GM18498 (cell line): ENCODE data around the gene SCAMP5.

Experiments used
- ATAC-seq: cut with Tn5 transposase; IDR thresholded peaks from one replicate; pipeline ENCODE4 v1.9.1; 2021; ENCODE audit warnings: mild to moderate bottlenecking, moderate library complexity; ENCODE audit not compliant: unreplicated experiment

The SCAMP5 gene, protein sequence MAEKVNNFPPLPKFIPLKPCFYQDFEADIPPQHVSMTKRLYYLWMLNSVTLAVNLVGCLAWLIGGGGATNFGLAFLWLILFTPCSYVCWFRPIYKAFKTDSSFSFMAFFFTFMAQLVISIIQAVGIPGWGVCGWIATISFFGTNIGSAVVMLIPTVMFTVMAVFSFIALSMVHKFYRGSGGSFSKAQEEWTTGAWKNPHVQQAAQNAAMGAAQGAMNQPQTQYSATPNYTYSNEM

GRCh38 chr15:74995182-74995778 lies at the start of gene SCAMP5:
Gene SCAMP5 (plus strand): TSS chr15:74995563. CDS start chr15:75011840, 16,277 bp downstream.
- ATAC-seq, result peak; percentile 77

GRCh38 chr15:74950078-74950908 lies 45.1 kb upstream of the SCAMP5 start:
- ATAC-seq, result peak; percentile 44

DNA sequence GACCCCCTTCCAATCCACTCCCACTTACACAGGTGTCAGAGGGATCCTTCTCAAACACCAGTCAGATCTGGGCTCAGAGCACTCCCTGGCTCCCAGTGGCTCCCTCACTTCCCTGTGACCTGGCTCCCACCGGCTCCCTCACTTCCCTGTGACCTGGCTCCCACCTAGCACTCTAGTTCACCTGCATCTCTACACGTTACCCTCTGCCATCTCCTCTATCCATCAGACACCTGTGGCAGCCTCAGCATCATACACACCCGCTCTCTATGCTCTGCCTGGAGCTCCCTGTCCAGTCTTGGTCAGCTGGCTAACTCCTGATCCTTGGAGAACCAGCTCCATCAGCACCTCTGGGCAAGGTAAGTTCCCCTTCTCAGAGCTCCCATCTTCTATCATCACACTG lies 44.4 kb upstream of the SCAMP5 start:
- no peak for ATAC-seq

GRCh38 chr15:74954515-74954914 lies 40.8 kb upstream of the SCAMP5 start:
- ATAC-seq, result no peak

DNA sequence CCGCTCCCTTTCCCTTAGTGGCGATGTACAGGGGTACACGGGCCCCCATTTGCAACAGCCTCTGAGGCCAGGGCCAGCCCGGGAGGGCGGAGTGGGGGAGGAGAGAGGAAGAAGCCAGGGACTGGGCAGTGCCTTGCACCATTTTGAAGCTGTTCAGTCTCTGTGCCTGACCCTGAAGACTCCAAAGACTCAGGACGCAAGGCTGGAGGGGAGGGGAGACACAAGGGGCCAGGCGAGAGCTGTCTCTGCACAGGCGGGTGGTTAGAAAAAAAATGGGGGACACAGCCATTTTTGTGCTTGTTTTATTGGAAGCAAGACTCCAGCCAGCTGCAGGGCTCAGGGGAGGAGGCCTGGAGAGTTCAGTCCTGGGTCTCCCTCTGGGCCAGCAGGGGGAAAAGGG lies 40.3 kb upstream of the SCAMP5 start:
- no peak for ATAC-seq

DNA sequence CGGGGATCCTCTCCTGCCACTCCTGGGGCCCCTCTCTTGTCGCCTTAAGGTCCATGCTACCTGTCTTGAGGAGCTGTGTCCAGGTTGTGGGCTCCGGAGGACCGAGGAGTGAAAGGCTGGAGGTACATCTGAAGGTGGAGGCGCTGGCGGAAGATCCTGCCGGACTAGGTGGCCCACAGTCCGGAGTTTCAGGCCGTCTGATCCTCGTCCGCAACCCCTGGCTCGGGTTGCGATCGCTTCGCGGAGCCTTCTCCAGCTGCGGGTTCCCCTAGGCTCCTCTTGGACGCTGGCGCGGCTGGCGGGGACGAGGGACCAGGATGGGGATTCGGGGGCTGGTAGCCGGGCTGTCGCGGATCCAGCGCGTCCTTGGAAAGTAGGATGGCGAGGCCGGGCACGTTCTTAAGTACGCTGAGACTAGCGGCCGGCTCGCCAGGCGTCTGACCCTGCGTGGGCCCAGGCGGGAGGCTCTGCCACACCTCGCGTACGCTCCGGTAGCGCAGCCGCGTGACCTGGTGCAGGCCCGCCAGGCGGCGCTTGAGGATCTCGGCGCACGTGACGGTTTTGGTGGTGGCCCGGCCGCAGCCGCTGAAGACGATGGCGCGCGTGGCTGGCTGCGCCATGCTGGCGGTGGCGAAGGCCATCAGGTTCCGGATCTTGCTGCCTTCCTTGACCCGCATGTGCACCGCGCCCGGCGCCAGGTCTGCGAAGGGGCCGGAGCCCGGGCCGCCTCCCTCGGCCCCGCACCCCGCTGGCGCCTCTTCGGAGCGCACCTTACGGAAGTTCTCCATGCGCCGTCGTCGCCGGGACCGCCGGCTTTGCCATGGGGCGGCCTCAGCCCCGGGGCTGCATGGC lies 39.3 kb upstream of the SCAMP5 start:
- peak; percentile 58 for ATAC-seq

DNA sequence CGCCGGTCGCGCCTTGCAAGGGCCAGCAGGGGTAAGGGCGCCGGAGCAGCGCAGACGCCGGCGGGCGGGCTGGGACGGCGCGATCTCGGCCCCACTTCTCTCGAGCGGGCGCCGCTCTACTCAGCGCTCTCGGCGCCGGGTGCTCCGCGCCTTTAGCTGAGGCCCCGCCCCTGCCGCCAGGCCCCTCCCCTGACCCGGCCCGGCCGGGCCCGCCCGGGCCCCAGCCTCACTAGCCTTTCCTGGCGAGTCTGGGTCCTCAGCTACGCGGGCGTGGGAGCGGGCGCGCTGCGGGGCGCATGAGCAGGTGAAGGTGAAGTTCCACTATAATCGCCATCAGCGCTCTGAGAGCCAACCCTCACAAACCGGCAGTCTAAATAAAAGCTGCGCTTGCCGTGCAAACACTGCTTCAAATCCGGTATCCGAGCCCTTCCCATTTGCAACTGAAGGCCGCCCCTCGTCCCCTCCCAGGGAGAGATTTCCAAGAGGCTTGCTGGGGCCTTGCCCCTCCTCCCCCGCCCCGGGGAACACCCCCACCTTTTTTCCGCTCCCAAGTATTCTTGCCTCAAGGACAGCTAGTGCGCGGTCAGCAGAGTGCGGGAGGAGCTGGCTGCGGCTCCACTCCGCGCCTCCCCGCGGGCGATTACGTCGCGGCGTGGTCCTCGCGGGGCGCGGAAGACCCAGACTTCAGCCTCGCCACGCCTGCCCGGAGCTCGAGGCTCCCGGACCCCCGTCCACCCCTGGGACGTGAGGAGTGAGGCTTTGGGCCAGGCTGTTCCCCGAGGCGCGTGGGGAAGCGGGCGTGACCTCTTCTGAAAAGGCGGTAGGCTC lies 38.5 kb upstream of the SCAMP5 start, which contains the start of gene RPP25:
Gene RPP25 (minus strand): TSS at position 125 of the 828 bp plus-strand sequence. CDS start 189 bp downstream, outside the sequence.
- ATAC-seq, result peak; percentile 81

GRCh38 chr15:74957476-74958035 lies 37.8 kb upstream of the SCAMP5 start:
- no peak for ATAC-seq

- no peak for ATAC-seq
These were observed 36.9 kb upstream of the SCAMP5 start for GRCh38 chr15:74958320-74958907.

- ATAC-seq, result no peak
These were observed 36.3 kb upstream of the SCAMP5 start for GRCh38 chr15:74958908-74959585.

GRCh38 chr15:74959586-74959939 lies 35.8 kb upstream of the SCAMP5 start:
- no peak for ATAC-seq

- ATAC-seq, result no peak
These were observed 35.1 kb upstream of the SCAMP5 start for GRCh38 chr15:74960286-74960685.

GRCh38 chr15:74960995-74961588 lies 34.3 kb upstream of the SCAMP5 start:
- ATAC-seq, result no peak

GRCh38 chr15:74961616-74962015 lies 33.7 kb upstream of the SCAMP5 start:
- ATAC-seq, result no peak

GRCh38 chr15:74962219-74962618 lies 33.1 kb upstream of the SCAMP5 start:
- no peak for ATAC-seq

GRCh38 chr15:74962671-74963070 lies 32.7 kb upstream of the SCAMP5 start:
- ATAC-seq, result no peak

GRCh38 chr15:74963213-74963612 lies 32.1 kb upstream of the SCAMP5 start:
- ATAC-seq, result no peak

GRCh38 chr15:74964794-74965193 lies 30.6 kb upstream of the SCAMP5 start:
- no peak for ATAC-seq
